Adrenal gland (tissue), 12 donors: ENCODE results near the gene OR4C3. TPM values are rescaled to one million over a fixed set of nuclear protein-coding genes. Genes with fewer than 3 reads are reported as not detected.
"Not testable (repeated sequence)": the region's sequence is repeated elsewhere in the genome, so short reads cannot be mapped to it uniquely, and the experiment has no call there.

Experiments
- DNase-seq, 7 donors: peaks; one replicate each; pipeline ENCODE4 v3.0.0-alpha.2; 2019 to 2020
- H3K27ac ChIP-seq, 5 donors: fragments of 200-600 bp; sonication (generic) in 4 of 5; 1 replicate in 3 of 5; 2 replicates in 2 of 5; pipeline versions ENCODE4 v1.5.1 to v1.8.0; 2016 to 2020; ENCODE audit warnings: mild to moderate bottlenecking in 1 of 5
- H3K27me3 ChIP-seq: fragments of 200-600 bp; 2 replicates; pipeline ENCODE4 v1.8.0; 2021
- H3K36me3 ChIP-seq, 2 donors: fragments of 200-600 bp; replicated peaks in 1 of 2; 1 replicate in 1 of 2; 2 replicates in 1 of 2; pipeline versions ENCODE4 v1.5.1 to v1.8.0; 2018 to 2022
- H3K4me1 ChIP-seq, 2 donors: fragments of 200-600 bp; replicated peaks in 1 of 2; 1 replicate in 1 of 2; 2 replicates in 1 of 2; pipeline versions ENCODE4 v1.5.1 to v1.8.0; 2018 to 2021
- H3K4me3 ChIP-seq, 4 donors: fragments of 200-600 bp; sonication (generic) in 3 of 4; one replicate each; pipeline ENCODE4 v1.5.1; 2016 to 2018
- H3K9me3 ChIP-seq, 3 donors: fragments of 200-600 bp; sonication (generic) in 1 of 3; replicated peaks in 1 of 3; 1 replicate in 2 of 3; 2 replicates in 1 of 3; pipeline versions ENCODE4 v1.5.1 to v1.8.0; 2016 to 2021
- CTCF ChIP-seq, 6 experiments: fragments of 450-650 bp in 4 of 6; fragments of 200-600 bp in 2 of 6; sonication (generic) in 1 of 6; IDR thresholded peaks; 1 replicate in 5 of 6; 2 replicates in 1 of 6; pipeline versions ENCODE4 v1.5.1 to v1.8.0; 2016 to 2021; ENCODE audit warnings: antibody characterized with exemption in 6 of 6, mild to moderate bottlenecking in 2 of 6, moderate library complexity in 1 of 6
- POLR2A ChIP-seq, 2 donors: fragments of 450-650 bp; IDR thresholded peaks; one replicate each; pipeline ENCODE4 v1.6.1; 2017; ENCODE audit warnings: antibody characterized with exemption in 2 of 2, mild to moderate bottlenecking in 2 of 2, moderate library complexity in 1 of 2
- WGBS, 4 donors: extraction: QIAGEN DNeasy Blood & Tissue Kit in 2 of 4; methylation state at CpG; one replicate each; pipeline versions ENCODE4 v1.1.5 to v1.1.7; 2013 to 2017; 5-methylcytosine and 5-hydroxymethylcytosine counted together
- intact Hi-C, 2 donors: fragments of 100-400 bp; cut with DNase I; formaldehyde crosslinking; loops; one replicate each; pipeline versions ENCODE4 v1.14.1 to v1.15.0; 2022 to 2023
- polyA plus RNA-seq, 3 donors: library from polyadenylated mRNA; stranded (reverse); fragments of 200-250 nt in 2 of 3; fragments of 350-450 nt in 1 of 3; fragmentation: Illumina TruSeq in 1 of 3; extraction: RNeasy Lipid Tissue Mini Kit (QIAGEN cat#74804) in 1 of 3; gene quantifications; one replicate each; pipeline ENCODE4 v1.2.3, GENCODE V29; 2013 to 2014
- total RNA-seq, 9 donors: library from RNA; depleted of rRNA in 4 of 9; stranded (reverse); fragments of >200 nt in 4 of 9; fragments of 120-200 nt in 1 of 9; fragmentation: NEBNext Ultra II Directional in 1 of 9; extraction: Animal tissue kit (Norgen Biotek cat#: 25700) in 1 of 9; gene quantifications; one replicate each; pipeline versions ENCODE4 v1.1.0 to v1.2.4, GENCODE V29; 2013 to 2023
- donor health status: healthy with polysubstance abuse.
- donor health status: Bipolar disorder and iron deficiency.
- donor health status: DM: yes; HTN: yes; CAD: no.
- donor health status: DM: no; HTN: no; CAD: no.
- donor health status: DM: no; HTN: no; CAD: no.
- donor health status: DM: yes; HTN: yes; CAD: no.

The OR4C3 gene
- total and polyA plus RNA-seq, 12 donors: not detected

- TF ChIP-seq CTCF (IDR thresholded peaks at IDR 0.05) (no peak), POLR2A (IDR thresholded peaks at IDR 0.05) (no peak)
- 93 to 97% (median 95%) methylated on average over 4 of the region's 4 CpGs for WGBS, 4 donors
- intact Hi-C loops: no loop called here
Observed at GRCh38 chr11:48354013-48354412, 29.3 kb downstream of the OR4C3 start.

GRCh38 chr11:48354677-48355076, 30.0 kb downstream of the OR4C3 start:
- H3K4me1 ChIP-seq: no peaks in the 10 kb centered on the region
- 47 to 58% (median 49%) methylated on average over 1 of the region's 1 CpG for WGBS, 4 donors
- H3K27me3 ChIP-seq: no peaks in the 10 kb centered on the region
- no peak overlapping the region for H3K27ac ChIP-seq
- no peaks in the 10 kb centered on the region for H3K36me3 ChIP-seq
- DNase-seq: no peak
- intact Hi-C loops: no loop called here
- H3K4me3 ChIP-seq: no peak overlapping the region
- TF ChIP-seq POLR2A (IDR thresholded peaks at IDR 0.05): no peak
- TF ChIP-seq CTCF (IDR thresholded peaks at IDR 0.05): no peak
- no peaks in the 10 kb centered on the region for H3K9me3 ChIP-seq

More at GRCh38 chr11:48354013-48354412, 29.3 kb downstream of the OR4C3 start:
- Histone ChIP-seq H3K27ac (no peak overlapping the region), H3K4me3 (no peak overlapping the region), H3K4me1 (no peaks in the 10 kb centered on the region), H3K27me3 (no peaks in the 10 kb centered on the region), H3K36me3 (no peaks in the 10 kb centered on the region), H3K9me3 (no peaks in the 10 kb centered on the region)
- no peak for DNase-seq

GRCh38 chr11:48361289-48361688, 36.6 kb downstream of the OR4C3 start:
- whole genome bisulfite sequencing, 4 donors: 45 to 65% (median 51%) methylated on average over 2 of the region's 2 CpGs
- H3K9me3 ChIP-seq, H3K27me3 ChIP-seq, H3K27ac ChIP-seq, H3K4me3 ChIP-seq, H3K36me3 ChIP-seq, DNase-seq, intact Hi-C loops, H3K4me1 ChIP-seq: not testable (repeated sequence)

GRCh38 chr11:48366365-48366764, 41.6 kb downstream of the OR4C3 start, which contains the start of gene OR4C5:
Gene OR4C5, minus strand, starts transcription at chr11:48366465. Its CDS starts 0 bp downstream, at chr11:48366465.
- H3K36me3 ChIP-seq: no peaks in the 10 kb centered on the region
- TF ChIP-seq CTCF (IDR thresholded peaks at IDR 0.05) (no peak), POLR2A (IDR thresholded peaks at IDR 0.05) (no peak)
- intact Hi-C loops: no loop called here
- 76 to 86% (median 81%) methylated on average over 2 of the region's 2 CpGs for WGBS, 4 donors
- no peak for DNase-seq
- H3K4me1 ChIP-seq: no peaks in the 10 kb centered on the region
- H3K9me3 ChIP-seq: no peaks in the 10 kb centered on the region
- no peaks in the 10 kb centered on the region for H3K27me3 ChIP-seq
- H3K27ac ChIP-seq: no peak within 1 kb of the TSS
- H3K4me3 ChIP-seq: no peak within 1 kb of the TSS

Other genes starting within 250 kb of the OR4C3 start
- gene OR4B1, start 108.1 kb upstream of the OR4C3 start, total RNA-seq: not detected
- gene OR4B1, start 108.1 kb upstream of the OR4C3 start, polyA plus RNA-seq: not detected
- not detected for gene OR4X2, start 79.8 kb upstream of the OR4C3 start, total RNA-seq
- not detected for gene OR4X2, start 79.8 kb upstream of the OR4C3 start, polyA plus RNA-seq
- not detected for gene OR4X1, start 61.1 kb upstream of the OR4C3 start, total RNA-seq
- gene OR4X1, start 61.1 kb upstream of the OR4C3 start, polyA plus RNA-seq: not detected
- gene OR4S1, start 18.7 kb upstream of the OR4C3 start, total RNA-seq: not detected
- gene OR4S1, start 18.7 kb upstream of the OR4C3 start, polyA plus RNA-seq: not detected
- not detected for gene OR4C5, start 41.5 kb downstream of the OR4C3 start, total RNA-seq
- gene OR4C5, start 41.5 kb downstream of the OR4C3 start, polyA plus RNA-seq: not detected
- gene OR4A47, start 163.9 kb downstream of the OR4C3 start, total RNA-seq: not detected
- gene OR4A47, start 163.9 kb downstream of the OR4C3 start, polyA plus RNA-seq: not detected